Aorta (tissue), 5 donors: ENCODE data around the gene SFXN4. TPM values are rescaled to one million over a fixed set of nuclear protein-coding genes. Genes with fewer than 3 reads are reported as not detected.
"Not testable (repeated sequence)": the region's sequence is repeated elsewhere in the genome, so short reads cannot be mapped to it uniquely, and the experiment has no call there.

ENCODE experiments used
- ATAC-seq: fragments of 200-7000 bp; cut with Tn5 transposase; one replicate; pipeline ENCODE4 v1.9.1; 2022; ENCODE audit warnings: moderate library complexity; ENCODE audit not compliant: low FRiP score
- DNase-seq, 2 donors: peaks; one replicate each; pipeline ENCODE4 v3.0.0-alpha.2; 2020
- H3K27ac ChIP-seq, 2 donors: one replicate each; pipeline ENCODE4 v1.5.1; 2013; ENCODE audit warnings: low read length in 2 of 2, mild to moderate bottlenecking in 2 of 2, moderate library complexity in 2 of 2, control low read depth in 1 of 2, inconsistent platforms in 1 of 2, low read depth in 1 of 2
- H3K27me3 ChIP-seq, 2 donors: one replicate each; pipeline ENCODE4 v1.6.1; 2013; ENCODE audit warnings: control low read depth in 1 of 2, low read length in 1 of 2, mild to moderate bottlenecking in 1 of 2, moderate library complexity in 1 of 2; ENCODE audit not compliant: insufficient read depth in 2 of 2, control insufficient read depth in 1 of 2
- H3K36me3 ChIP-seq, 2 donors: one replicate each; pipeline ENCODE4 v1.6.1; 2013; ENCODE audit warnings: control low read depth in 1 of 2, low read length in 1 of 2, mild to moderate bottlenecking in 1 of 2; ENCODE audit not compliant: insufficient read depth in 2 of 2, control insufficient read depth in 1 of 2
- H3K4me1 ChIP-seq, 2 donors: one replicate each; pipeline ENCODE4 v1.6.1; 2013; ENCODE audit warnings: low read length in 2 of 2, control low read depth in 1 of 2, mild to moderate bottlenecking in 1 of 2, moderate library complexity in 1 of 2; ENCODE audit not compliant: insufficient read depth in 2 of 2, control insufficient read depth in 1 of 2
- H3K4me3 ChIP-seq, 2 donors: one replicate each; pipeline ENCODE4 v1.5.1; 2013; ENCODE audit warnings: low read length in 2 of 2, control low read depth in 1 of 2, mild to moderate bottlenecking in 1 of 2
- H3K9me3 ChIP-seq: one replicate; pipeline ENCODE4 v1.6.1; 2013; ENCODE audit warnings: mild to moderate bottlenecking, low read length; ENCODE audit not compliant: control insufficient read depth
- WGBS, 2 donors: extraction: QIAGEN DNeasy Blood & Tissue Kit; methylation state at CpG; one replicate each; pipeline ENCODE4 v1.1.7; 2013; 5-methylcytosine and 5-hydroxymethylcytosine counted together
- intact Hi-C, 2 donors: fragments of 100-400 bp; cut with DNase I; formaldehyde crosslinking; loops; one replicate each; pipeline versions ENCODE4 v1.14.2 to v1.15.0; 2022
- polyA plus RNA-seq, 2 donors: library from polyadenylated mRNA; stranded (reverse); fragments of 200-250 nt; gene quantifications; one replicate each; pipeline ENCODE4 v1.2.3, GENCODE V29; 2013
- total RNA-seq, 2 donors: library from RNA; stranded (reverse); fragmentation: NEBNext Ultra II Directional; extraction: Animal tissue kit (Norgen Biotek cat#: 25700); gene quantifications; one replicate each; pipeline ENCODE4 v1.2.1, GENCODE V29; 2021
- donor health status: healthy with polysubstance abuse.
- donor health status: Bipolar disorder and iron deficiency.
- donor health status: DM: no; HTN: no; CAD: no.
- donor health status: DM: no; HTN: no; CAD: no.
- donor health status: DM: yes; HTN: yes; CAD: no.

The SFXN4 gene
- total and polyA plus RNA-seq, 4 donors = 11.6 to 49.8 (median 17.0) TPM

- intact Hi-C loops = no loop called here
- no peaks in the 10 kb centered on the region for H3K36me3 ChIP-seq
Measured at GRCh38 chr10:119161680-119162451, 3.6 kb downstream of the SFXN4 start.

GRCh38 chr10:119159332-119159731, 6.2 kb downstream of the SFXN4 start:
- no peak for DNase-seq
- peaks cover 0 to 5% of the 10 kb centered on the region in 2 donors for H3K36me3 ChIP-seq
- no peaks in the 10 kb centered on the region for H3K9me3 ChIP-seq
- ATAC-seq = no peak
- no peak overlapping the region for H3K4me3 ChIP-seq
- no peaks in the 10 kb centered on the region for H3K4me1 ChIP-seq
- H3K27ac ChIP-seq = no peak overlapping the region
- H3K27me3 ChIP-seq = no peaks in the 10 kb centered on the region
- intact Hi-C loops = no loop called here
- 68 to 84% methylated on average over 8 of the region's 8 CpGs for WGBS, 2 donors

More at GRCh38 chr10:119161680-119162451, 3.6 kb downstream of the SFXN4 start:
- H3K9me3 ChIP-seq = no peaks in the 10 kb centered on the region
- DNase-seq = no peak
- H3K27me3 ChIP-seq = no peaks in the 10 kb centered on the region
- no peak for ATAC-seq
- no peak overlapping the region for H3K27ac ChIP-seq
- WGBS, 2 donors = 65% methylated on average over 11 of the region's 11 CpGs
- H3K4me3 ChIP-seq = no peak overlapping the region
- H3K4me1 ChIP-seq = no peaks in the 10 kb centered on the region

- Histone ChIP-seq H3K9me3 (no peaks in the 10 kb centered on the region), H3K4me1 (no peaks in the 10 kb centered on the region), H3K27ac (no peak overlapping the region), H3K4me3 (no peak overlapping the region), H3K27me3 (no peaks in the 10 kb centered on the region), H3K36me3 (peaks cover 5 to 10% of the 10 kb centered on the region in 2 donors)
- ATAC-seq (no peak), DNase-seq (no peak)
- 95 to 96% methylated on average over 12 of the region's 12 CpGs for WGBS, 2 donors
- intact Hi-C loops = no loop called here
Measured at GRCh38 chr10:119153661-119154060, 11.9 kb downstream of the SFXN4 start.

GRCh38 chr10:119153041-119153440, 12.5 kb downstream of the SFXN4 start:
- intact Hi-C loops = no loop called here
- no peak for ATAC-seq
- no peak for DNase-seq
- Histone ChIP-seq H3K9me3 (no peaks in the 10 kb centered on the region), H3K4me3 (no peak overlapping the region), H3K4me1 (no peaks in the 10 kb centered on the region), H3K27me3 (no peaks in the 10 kb centered on the region), H3K27ac (no peak overlapping the region), H3K36me3 (peaks cover 5 to 10% of the 10 kb centered on the region in 2 donors)
- 91 to 92% methylated on average over 5 of the region's 5 CpGs for WGBS, 2 donors

- H3K4me3 ChIP-seq, H3K27ac ChIP-seq, H3K9me3 ChIP-seq, H3K36me3 ChIP-seq, H3K4me1 ChIP-seq, H3K27me3 ChIP-seq, intact Hi-C loops, DNase-seq, ATAC-seq: not testable (repeated sequence)
- 96 to 97% methylated on average over 6 of the region's 6 CpGs for WGBS, 2 donors
Measured at GRCh38 chr10:119151601-119152000, 13.9 kb downstream of the SFXN4 start.

GRCh38 chr10:119149729-119150128, 15.8 kb downstream of the SFXN4 start:
- ATAC-seq = no peak
- intact Hi-C loops = no loop called here
- H3K9me3 ChIP-seq = no peaks in the 10 kb centered on the region
- 85% methylated on average over 13 of the region's 13 CpGs for WGBS, 2 donors
- H3K27me3 ChIP-seq = no peaks in the 10 kb centered on the region
- H3K4me1 ChIP-seq = no peaks in the 10 kb centered on the region
- no peak overlapping the region for H3K27ac ChIP-seq
- DNase-seq = no peak
- H3K4me3 ChIP-seq = no peak overlapping the region
- peaks cover 2 to 10% of the 10 kb centered on the region in 2 donors for H3K36me3 ChIP-seq

GRCh38 chr10:119149157-119149556, 16.4 kb downstream of the SFXN4 start:
- H3K27me3 ChIP-seq = no peaks in the 10 kb centered on the region
- H3K9me3 ChIP-seq = no peaks in the 10 kb centered on the region
- H3K27ac ChIP-seq = no peak overlapping the region
- no peaks in the 10 kb centered on the region for H3K4me1 ChIP-seq
- H3K36me3 ChIP-seq = peaks cover 0 to 8% of the 10 kb centered on the region in 2 donors
- WGBS, 2 donors = 95 to 96% methylated on average over 8 of the region's 8 CpGs
- DNase-seq = no peak
- no peak overlapping the region for H3K4me3 ChIP-seq
- no peak for ATAC-seq
- intact Hi-C loops = no loop called here

GRCh38 chr10:119143657-119144056, 21.9 kb downstream of the SFXN4 start:
- DNase-seq (no peak), ATAC-seq (no peak)
- intact Hi-C loops = no loop called here
- H3K27me3 ChIP-seq = no peaks in the 10 kb centered on the region
- no peaks in the 10 kb centered on the region for H3K4me1 ChIP-seq
- H3K36me3 ChIP-seq = no peaks in the 10 kb centered on the region
- no peaks in the 10 kb centered on the region for H3K9me3 ChIP-seq
- H3K27ac ChIP-seq = no peak overlapping the region
- no peak overlapping the region for H3K4me3 ChIP-seq
- WGBS, 2 donors = 84 to 88% methylated on average over 10 of the region's 10 CpGs

GRCh38 chr10:119140603-119141245, 24.8 kb downstream of the SFXN4 start:
- WGBS, 2 donors = 69 to 71% methylated on average over 21 of the region's 21 CpGs
- DNase-seq = no peak
- no peak for ATAC-seq
- H3K27ac ChIP-seq = no peak overlapping the region
- H3K27me3 ChIP-seq = no peaks in the 10 kb centered on the region
- H3K36me3 ChIP-seq = no peaks in the 10 kb centered on the region
- H3K4me3 ChIP-seq = no peak overlapping the region
- H3K4me1 ChIP-seq = no peaks in the 10 kb centered on the region
- intact Hi-C loops = no loop called here
- no peaks in the 10 kb centered on the region for H3K9me3 ChIP-seq
